GM10266 (cell line): ENCODE measurements around the gene DENND5A.
"Not testable (repeated sequence)": the region's sequence is repeated elsewhere in the genome, so short reads cannot be mapped to it uniquely, and the experiment has no call there.

ENCODE experiments used
- DNase-seq: peaks from one replicate; pipeline ENCODE4 v3.0.0; 2012; ENCODE audit errors: extremely low spot score
- CTCF ChIP-seq: IDR thresholded peaks from 2 replicates; pipeline ENCODE4 v1.5.1; 2012; ENCODE audit warnings: mild to moderate bottlenecking, low read depth; ENCODE audit not compliant: control insufficient read depth, insufficient read depth; ENCODE audit errors: missing control alignments

DENND5A gene

GRCh38 chr11:9109858-9110731 lies 155.1 kb downstream of the DENND5A start:
- DNase-seq: no peak

GRCh38 chr11:9104580-9104979 lies 160.6 kb downstream of the DENND5A start:
- no peak for TF ChIP-seq CTCF
- no peak for DNase-seq

More at GRCh38 chr11:9109858-9110731, 155.1 kb downstream of the DENND5A start:
- TF ChIP-seq CTCF: no peak

GRCh38 chr11:9103542-9104276 lies 161.4 kb downstream of the DENND5A start:
- no peak for TF ChIP-seq CTCF
- DNase-seq: no peak

GRCh38 chr11:9099617-9100016 lies 165.5 kb downstream of the DENND5A start:
- DNase-seq: no peak
- TF ChIP-seq CTCF: no peak

- DNase-seq: not testable (repeated sequence)
These were observed 166.7 kb downstream of the DENND5A start for GRCh38 chr11:9098455-9098854.

- not testable (repeated sequence) for DNase-seq
These were observed 167.8 kb downstream of the DENND5A start for GRCh38 chr11:9097186-9097943.

- DNase-seq: no peak
- TF ChIP-seq CTCF: no peak
These were observed 168.7 kb downstream of the DENND5A start for GRCh38 chr11:9096427-9096826.

GRCh38 chr11:9095421-9095820 lies 169.7 kb downstream of the DENND5A start:
- no peak for DNase-seq
- peak; percentile 41 for TF ChIP-seq CTCF
